ENCODE data around the gene TREML1. TPM values are rescaled to one million over a fixed set of nuclear protein-coding genes. Genes with fewer than 3 reads are reported as not detected.
A peak's percentile ranks its signal among the peaks of the same experiment; 100 is the strongest.

TREML1 gene
- total RNA-seq, 6 experiments from 2014 or later = not detected

- Mint-ChIP-seq H3K9me3 (no peaks in the 10 kb centered on the region), H3K27me3 (ENCODE audit: insufficient read depth) (peaks cover 31% of the 10 kb centered on the region), H3K4me3 (no peak overlapping the region), H3K36me3 (ENCODE audit: low read depth) (no peaks in the 10 kb centered on the region), H3K4me1 (ENCODE audit: low read depth) (no peaks in the 10 kb centered on the region), H3K27ac (no peak overlapping the region)
- TF ChIP-seq CTCF (IDR thresholded peaks at IDR 0.05) = no peak
- DNase-seq = no peak
These were observed 43.1 kb upstream of the TREML1 start for GRCh38 chr6:41197234-41197633.

- Mint-ChIP-seq H3K9me3 (peaks cover 9% of the 10 kb centered on the region), H3K36me3 (ENCODE audit: low read depth) (no peaks in the 10 kb centered on the region), H3K4me1 (ENCODE audit: low read depth) (no peaks in the 10 kb centered on the region), H3K27ac (no peak overlapping the region), H3K27me3 (ENCODE audit: insufficient read depth) (peaks cover 16% of the 10 kb centered on the region), H3K4me3 (no peak overlapping the region)
- no peak for TF ChIP-seq CTCF (IDR thresholded peaks at IDR 0.05)
- DNase-seq = no peak
These were observed 40.2 kb upstream of the TREML1 start for GRCh38 chr6:41194386-41194785.

DNA sequence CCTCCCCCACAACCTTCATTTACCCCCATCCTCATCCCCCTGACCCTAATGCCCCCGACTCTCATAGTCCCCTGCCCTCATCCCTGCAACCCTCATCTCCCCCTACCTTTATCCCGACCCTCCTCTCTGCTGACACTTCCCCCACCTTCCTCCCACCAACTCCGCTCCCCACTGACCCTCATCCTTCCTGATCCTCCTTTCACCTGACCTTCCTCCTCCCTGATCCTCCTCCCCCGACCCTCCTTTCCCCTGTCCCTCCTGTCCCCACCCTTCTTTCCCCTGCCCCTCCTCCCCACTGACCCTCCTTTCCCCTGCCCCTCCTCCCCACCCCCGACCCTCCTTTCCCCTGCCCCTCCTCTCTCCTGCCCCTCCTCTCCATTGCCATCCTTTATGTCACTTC, 39.7 kb upstream of the TREML1 start:
- H3K4me3 Mint-ChIP-seq = no peak overlapping the region
- H3K27ac Mint-ChIP-seq = no peak overlapping the region
- TF ChIP-seq CTCF (IDR thresholded peaks at IDR 0.05) = no peak
- DNase-seq = no peak
- no peaks in the 10 kb centered on the region for H3K36me3 Mint-ChIP-seq (ENCODE audit: low read depth)
- H3K27me3 Mint-ChIP-seq (ENCODE audit: insufficient read depth) = peaks cover 16% of the 10 kb centered on the region
- no peaks in the 10 kb centered on the region for H3K4me1 Mint-ChIP-seq (ENCODE audit: low read depth)
- H3K9me3 Mint-ChIP-seq = peaks cover 11% of the 10 kb centered on the region

DNA sequence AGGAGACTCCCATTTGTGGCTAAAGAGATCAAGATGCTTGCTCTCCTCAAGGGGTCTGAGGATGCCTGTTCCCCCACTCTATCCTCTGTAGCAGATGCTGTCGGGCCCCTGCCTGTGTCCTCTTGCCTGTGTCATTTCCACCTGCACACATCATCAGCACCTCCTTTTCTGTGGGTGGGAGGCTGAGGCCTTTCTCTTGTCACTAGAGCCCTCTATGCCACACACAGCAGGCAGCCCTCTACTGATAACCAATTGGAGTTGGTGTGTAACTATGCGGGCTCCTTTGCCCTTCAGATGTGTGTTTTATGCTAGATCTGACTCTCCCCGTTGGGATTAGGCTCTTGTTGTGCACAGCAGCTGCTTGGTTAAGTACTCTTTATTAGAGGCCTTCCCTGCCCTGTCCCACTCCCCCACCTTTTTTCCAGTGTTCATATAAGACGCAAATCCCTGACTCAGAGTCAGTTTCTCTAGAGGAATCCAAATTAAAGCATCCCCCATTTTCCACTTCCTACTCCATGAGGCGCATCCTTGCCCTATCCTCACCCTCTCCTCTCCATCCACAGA, 39.1 kb upstream of the TREML1 start:
- no peak for TF ChIP-seq CTCF (IDR thresholded peaks at IDR 0.05)
- Mint-ChIP-seq H3K4me1 (ENCODE audit: low read depth) (no peaks in the 10 kb centered on the region), H3K36me3 (ENCODE audit: low read depth) (no peaks in the 10 kb centered on the region), H3K9me3 (peaks cover 11% of the 10 kb centered on the region), H3K4me3 (no peak overlapping the region), H3K27ac (no peak overlapping the region), H3K27me3 (ENCODE audit: insufficient read depth) (peaks cover 18% of the 10 kb centered on the region)
- DNase-seq = no peak

DNA sequence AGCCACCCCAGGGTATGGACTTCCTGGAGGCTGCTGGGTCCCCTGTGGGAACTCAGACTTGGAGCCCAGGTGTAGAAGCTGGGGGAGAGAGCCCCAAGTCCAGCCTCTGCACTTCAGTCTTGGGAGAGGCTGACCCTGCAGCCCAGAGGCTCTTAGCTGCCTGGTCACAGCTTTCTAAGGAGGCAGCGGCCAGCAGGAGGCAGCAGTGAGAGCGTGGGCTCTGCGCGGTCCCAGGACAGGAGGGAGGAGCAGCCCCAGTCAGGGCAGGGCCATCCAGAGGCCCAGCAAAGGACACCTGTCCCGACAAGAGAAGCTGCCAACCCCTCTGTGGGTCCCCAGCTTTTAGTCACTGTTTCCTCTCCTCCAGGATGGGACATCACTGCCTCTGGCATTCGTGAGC, 37.4 kb upstream of the TREML1 start:
- no peak for DNase-seq
- TF ChIP-seq CTCF (IDR thresholded peaks at IDR 0.05) = peak; percentile 77
- H3K4me1 Mint-ChIP-seq (ENCODE audit: low read depth) = no peaks in the 10 kb centered on the region
- peaks cover 13% of the 10 kb centered on the region for H3K27me3 Mint-ChIP-seq (ENCODE audit: insufficient read depth)
- H3K9me3 Mint-ChIP-seq = peaks cover 11% of the 10 kb centered on the region
- no peak overlapping the region for H3K27ac Mint-ChIP-seq
- no peak overlapping the region for H3K4me3 Mint-ChIP-seq
- no peaks in the 10 kb centered on the region for H3K36me3 Mint-ChIP-seq (ENCODE audit: low read depth)

GRCh38 chr6:41190791-41191190, 36.6 kb upstream of the TREML1 start:
- Mint-ChIP-seq H3K4me3 (no peak overlapping the region), H3K36me3 (ENCODE audit: low read depth) (no peaks in the 10 kb centered on the region), H3K27ac (no peak overlapping the region), H3K4me1 (ENCODE audit: low read depth) (no peaks in the 10 kb centered on the region), H3K27me3 (ENCODE audit: insufficient read depth) (peaks cover 18% of the 10 kb centered on the region), H3K9me3 (peaks cover 11% of the 10 kb centered on the region)
- DNase-seq = no peak
- no peak for TF ChIP-seq CTCF (IDR thresholded peaks at IDR 0.05)
